ENCODE measurements around the gene ZBTB32. TPM values are rescaled to one million over a fixed set of nuclear protein-coding genes. Genes with fewer than 3 reads are reported as not detected.

ZBTB32 gene
- total RNA-seq, 2 donors from 2014 or later = not detected

DNA sequence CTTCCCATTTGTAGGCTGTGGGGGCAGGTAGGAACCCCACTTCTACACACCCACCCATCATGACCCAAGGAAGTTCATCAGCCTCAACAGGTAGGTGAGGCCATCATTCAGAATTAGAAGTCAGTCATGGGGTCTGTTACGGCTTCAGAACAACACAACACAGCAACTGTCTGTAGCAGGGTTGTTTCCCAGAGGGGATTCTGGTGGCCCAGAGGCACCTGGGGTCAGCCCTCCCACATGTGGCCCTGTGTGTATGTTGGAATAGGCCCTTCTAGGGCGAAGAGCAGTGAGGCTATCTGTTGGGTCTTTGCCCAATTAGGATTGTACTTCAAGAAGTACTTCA, 34.5 kb downstream of the ZBTB32 start:
- H3K27me3 ChIP-seq = no peaks in the 10 kb centered on the region
- peaks cover 38% of the 10 kb centered on the region for H3K36me3 ChIP-seq
- no peak overlapping the region for H3K4me3 ChIP-seq
- H3K27ac ChIP-seq = no peak overlapping the region
- H3K4me1 ChIP-seq = peaks cover 0 to 19% of the 10 kb centered on the region in 2 donors
- TF ChIP-seq, protein P1, sequence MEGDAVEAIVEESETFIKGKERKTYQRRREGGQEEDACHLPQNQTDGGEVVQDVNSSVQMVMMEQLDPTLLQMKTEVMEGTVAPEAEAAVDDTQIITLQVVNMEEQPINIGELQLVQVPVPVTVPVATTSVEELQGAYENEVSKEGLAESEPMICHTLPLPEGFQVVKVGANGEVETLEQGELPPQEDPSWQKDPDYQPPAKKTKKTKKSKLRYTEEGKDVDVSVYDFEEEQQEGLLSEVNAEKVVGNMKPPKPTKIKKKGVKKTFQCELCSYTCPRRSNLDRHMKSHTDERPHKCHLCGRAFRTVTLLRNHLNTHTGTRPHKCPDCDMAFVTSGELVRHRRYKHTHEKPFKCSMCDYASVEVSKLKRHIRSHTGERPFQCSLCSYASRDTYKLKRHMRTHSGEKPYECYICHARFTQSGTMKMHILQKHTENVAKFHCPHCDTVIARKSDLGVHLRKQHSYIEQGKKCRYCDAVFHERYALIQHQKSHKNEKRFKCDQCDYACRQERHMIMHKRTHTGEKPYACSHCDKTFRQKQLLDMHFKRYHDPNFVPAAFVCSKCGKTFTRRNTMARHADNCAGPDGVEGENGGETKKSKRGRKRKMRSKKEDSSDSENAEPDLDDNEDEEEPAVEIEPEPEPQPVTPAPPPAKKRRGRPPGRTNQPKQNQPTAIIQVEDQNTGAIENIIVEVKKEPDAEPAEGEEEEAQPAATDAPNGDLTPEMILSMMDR (IDR thresholded peaks at IDR 0.05) = no peak
- no peaks in the 10 kb centered on the region for H3K9me3 ChIP-seq
- no peak for DNase-seq (ENCODE audit: low spot score)

DNA sequence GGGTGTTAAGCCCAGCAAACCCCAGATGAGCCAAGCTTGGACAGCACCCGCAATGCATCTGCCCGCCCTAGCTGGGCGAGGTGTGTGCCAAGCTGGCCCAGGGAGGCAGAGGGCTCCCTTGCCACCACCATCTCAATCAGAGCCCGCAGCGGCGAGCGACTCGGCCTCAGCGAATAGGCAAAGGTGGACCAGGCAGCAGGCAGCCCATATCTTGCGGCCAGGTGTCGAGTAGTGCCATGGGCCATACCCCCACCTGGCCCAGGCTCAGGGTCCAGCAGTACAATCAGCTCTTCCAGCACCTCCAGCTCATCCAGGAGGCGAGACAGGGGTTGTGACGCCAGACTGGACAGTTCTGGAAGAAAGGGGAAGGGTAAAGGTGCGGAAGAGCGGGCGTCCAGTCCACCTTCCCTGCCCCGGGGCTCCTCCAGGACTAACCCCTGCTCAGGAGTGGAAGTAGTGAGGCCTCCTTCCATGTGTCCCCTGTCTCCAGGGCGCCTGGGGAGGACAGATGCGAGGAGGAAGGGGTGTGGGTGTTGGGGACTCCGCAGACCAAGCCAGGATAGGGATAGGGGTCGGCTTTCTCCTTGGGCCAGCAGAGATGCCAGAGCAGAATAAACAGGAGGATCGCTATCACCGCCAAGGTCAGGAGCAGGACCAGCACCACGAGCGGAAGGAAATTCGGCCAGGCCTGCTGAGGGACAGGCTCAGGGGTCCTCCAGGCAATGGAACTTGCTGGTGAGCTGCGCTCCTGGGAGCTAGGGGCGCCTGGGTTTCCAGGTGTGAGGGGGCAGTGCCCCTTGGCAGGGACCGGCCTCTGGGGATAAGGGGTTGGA, 35.1 kb downstream of the ZBTB32 start:
- Histone ChIP-seq H3K27ac (peak overlapping the region in 1 of 2 donors; percentile 85), H3K36me3 (peaks cover 33% of the 10 kb centered on the region), H3K9me3 (no peaks in the 10 kb centered on the region), H3K27me3 (no peaks in the 10 kb centered on the region), H3K4me1 (peaks cover 0 to 26% of the 10 kb centered on the region in 2 donors), H3K4me3 (peak overlapping the region; percentile 63 to 66)
- TF ChIP-seq, protein P1 (IDR thresholded peaks at IDR 0.05) = no peak
- DNase-seq (ENCODE audit: low spot score) = no peak

DNA sequence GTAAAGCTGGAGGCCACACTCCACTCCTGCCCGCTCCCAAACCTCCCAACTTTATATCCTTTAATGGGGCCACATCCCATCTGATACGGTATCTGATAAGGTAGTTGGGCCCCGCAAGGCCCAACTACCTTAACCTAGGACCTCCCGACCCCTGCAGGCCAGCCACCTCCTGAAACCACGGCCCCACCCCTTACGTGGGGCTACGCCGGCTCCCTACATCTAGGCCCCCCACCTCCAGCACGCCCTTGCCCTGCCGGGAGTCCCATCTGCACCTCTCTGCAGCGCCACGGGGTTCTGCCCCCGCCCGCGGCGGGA, 35.7 kb downstream of the ZBTB32 start:
- peaks cover 29% of the 10 kb centered on the region for H3K36me3 ChIP-seq

DNA sequence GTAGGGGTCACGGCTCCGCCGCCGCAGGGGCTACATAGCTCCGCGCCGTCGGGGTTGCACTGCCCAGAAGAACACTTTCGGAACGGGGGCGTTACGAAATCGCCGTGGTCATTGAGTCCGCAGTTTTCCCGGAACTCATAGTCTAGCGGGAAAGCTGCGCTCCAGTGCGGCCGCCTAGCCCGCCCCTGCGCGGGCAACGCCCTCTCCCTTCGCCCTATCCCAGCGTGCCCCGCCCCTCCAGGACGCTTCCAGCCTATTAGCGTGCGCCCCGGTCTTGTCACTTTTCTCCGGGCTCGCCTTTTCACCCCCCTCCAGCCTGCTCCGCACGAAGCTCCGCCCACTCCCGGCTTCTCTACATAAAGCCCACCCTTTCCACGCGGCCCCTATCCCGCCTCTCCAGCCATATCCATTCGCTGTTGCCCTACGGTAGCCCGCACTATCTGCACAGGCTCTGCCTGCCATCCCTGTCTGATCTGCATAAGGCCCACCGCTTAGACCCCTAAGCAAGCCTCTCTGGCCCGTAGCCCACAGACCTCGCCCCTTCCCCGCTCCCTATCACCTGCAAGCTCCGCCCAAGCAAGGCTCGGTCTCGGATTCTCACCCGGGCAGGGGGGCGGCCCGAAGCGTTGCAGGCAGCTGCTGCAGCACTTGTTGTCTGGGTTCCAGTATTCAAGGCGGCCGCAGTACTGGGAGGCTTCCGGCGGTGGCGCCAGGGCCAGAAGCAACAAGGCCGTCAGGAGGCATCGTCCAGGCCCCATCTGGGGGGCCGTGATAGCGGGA, 36.3 kb downstream of the ZBTB32 start:
- peak overlapping the region; percentile 75 to 85 for H3K27ac ChIP-seq
- no peaks in the 10 kb centered on the region for H3K27me3 ChIP-seq
- H3K4me1 ChIP-seq = peaks cover 0 to 28% of the 10 kb centered on the region in 2 donors
- H3K4me3 ChIP-seq = peak overlapping the region; percentile 63 to 66
- H3K36me3 ChIP-seq = peaks cover 27% of the 10 kb centered on the region
- H3K9me3 ChIP-seq = no peaks in the 10 kb centered on the region
- TF ChIP-seq, protein P1 (IDR thresholded peaks at IDR 0.05) = peak in 1 of 2 donors; percentile 20
- DNase-seq (ENCODE audit: low spot score) = peak; percentile 98

More for the DNA sequence above, 35.7 kb downstream of the ZBTB32 start:
- H3K27me3 ChIP-seq = no peaks in the 10 kb centered on the region
- DNase-seq (ENCODE audit: low spot score) = no peak
- peaks cover 0 to 28% of the 10 kb centered on the region in 2 donors for H3K4me1 ChIP-seq
- peak overlapping the region; percentile 63 to 85 for H3K27ac ChIP-seq
- TF ChIP-seq, protein P1 (IDR thresholded peaks at IDR 0.05) = no peak
- no peaks in the 10 kb centered on the region for H3K9me3 ChIP-seq
- peak overlapping the region; percentile 63 to 66 for H3K4me3 ChIP-seq

DNA sequence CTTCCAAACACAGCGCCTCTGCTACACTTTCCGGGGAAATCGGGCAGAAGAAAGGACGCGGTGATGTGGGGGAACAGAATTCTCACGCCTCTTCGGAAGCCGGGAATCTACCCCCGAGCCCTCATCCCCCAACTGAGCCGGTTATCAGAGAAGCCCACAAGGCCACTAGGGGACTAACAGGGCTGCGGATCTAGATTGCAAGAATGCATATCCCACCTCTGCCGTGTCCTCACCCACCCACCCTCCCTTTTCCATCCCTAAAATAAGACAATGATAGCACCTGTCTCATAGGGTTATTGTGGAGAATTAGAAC, 36.8 kb downstream of the ZBTB32 start:
- H3K4me1 ChIP-seq = peaks cover 0 to 33% of the 10 kb centered on the region in 2 donors
- TF ChIP-seq, protein P1 (IDR thresholded peaks at IDR 0.05) = no peak
- H3K9me3 ChIP-seq = no peaks in the 10 kb centered on the region
- H3K27ac ChIP-seq = peak overlapping the region; percentile 71 to 75
- peaks cover 27% of the 10 kb centered on the region for H3K36me3 ChIP-seq
- no peak for DNase-seq (ENCODE audit: low spot score)
- peak overlapping the region; percentile 63 to 66 for H3K4me3 ChIP-seq
- no peaks in the 10 kb centered on the region for H3K27me3 ChIP-seq

Data from right atrium auricular region (tissue), 2 donors.